Naive thymus-derived CD4-positive, alpha-beta T cell (primary cell): Measurements from ENCODE around the gene FCGR3B. TPM values are rescaled to one million over a fixed set of nuclear protein-coding genes. Genes with fewer than 3 reads are reported as not detected.
"Not testable (repeated sequence)": the region's sequence is repeated elsewhere in the genome, so short reads cannot be mapped to it uniquely, and the experiment has no call there.

Source experiments
- ATAC-seq: fragments of 150-1000 bp; cut with Tn5 transposase; 2 replicates; pipeline ENCODE4 v1.10.0; 2021; ENCODE audit warnings: mild to moderate bottlenecking, moderate library complexity
- CTCF ChIA-PET: fragments of 350-600 bp; sonication (Branson Sonifier 250); formaldehyde crosslinking; loops from one replicate; lab custom pipeline; 2021; ENCODE audit warnings: antibody characterized with exemption; lab: Charles Lee
- POLR2A ChIA-PET: fragments of 350-600 bp; sonication (Branson Sonifier 250); formaldehyde crosslinking; loops from one replicate; lab custom pipeline; 2021; ENCODE audit warnings: antibody characterized with exemption, inconsistent platforms; lab: Charles Lee
- DNase-seq, 9 donors: peaks; one replicate each; pipeline versions ENCODE4 v3.0.0 to v3.0.0-alpha.2; 2020 to 2022; ENCODE audit warnings: mixed read lengths in 1 of 9
- H3K27ac ChIP-seq: one replicate; pipeline ENCODE4 v1.7.0; 2013; ENCODE audit warnings: mild to moderate bottlenecking, low read depth, low read length, moderate library complexity
- H3K27me3 ChIP-seq, 2 donors: one replicate each; pipeline ENCODE4 v1.7.0; 2013; ENCODE audit warnings: low read length in 2 of 2, mild to moderate bottlenecking in 2 of 2, moderate library complexity in 2 of 2; ENCODE audit not compliant: control insufficient read depth in 2 of 2, insufficient read depth in 2 of 2
- H3K36me3 ChIP-seq, 3 experiments: 1 replicate in 2 of 3; 2 replicates in 1 of 3; pipeline ENCODE4 v1.7.0; 2013; ENCODE audit warnings: low read length in 3 of 3, mild to moderate bottlenecking in 3 of 3, moderate library complexity in 1 of 3; ENCODE audit not compliant: insufficient read depth in 3 of 3, control insufficient read depth in 2 of 3
- H3K4me1 ChIP-seq, 2 donors: one replicate each; pipeline ENCODE4 v1.7.0; 2013; ENCODE audit warnings: low read length in 2 of 2, mild to moderate bottlenecking in 2 of 2, moderate library complexity in 1 of 2; ENCODE audit not compliant: control insufficient read depth in 2 of 2, insufficient read depth in 2 of 2
- H3K4me3 ChIP-seq: 2 replicates; pipeline ENCODE4 v1.7.0; 2013; ENCODE audit warnings: mild to moderate bottlenecking, low read length
- H3K9me3 ChIP-seq, 3 experiments: 1 replicate in 2 of 3; 2 replicates in 1 of 3; pipeline ENCODE4 v1.7.0; 2013; ENCODE audit warnings: low read length in 3 of 3; ENCODE audit not compliant: control insufficient read depth in 2 of 3
- H3K27ac Mint-ChIP-seq, 9 donors: one replicate each; pipeline ENCODE4 v1.8.0; 2020 to 2022; ENCODE audit warnings: mixed read lengths in 9 of 9, mild to moderate bottlenecking in 8 of 9, moderate library complexity in 5 of 9, inconsistent platforms in 2 of 9
- H3K27me3 Mint-ChIP-seq, 5 donors: one replicate each; pipeline ENCODE4 v1.8.0; 2021 to 2022; ENCODE audit warnings: mixed read lengths in 5 of 5, mild to moderate bottlenecking in 1 of 5
- H3K36me3 Mint-ChIP-seq, 5 donors: one replicate each; pipeline ENCODE4 v1.8.0; 2020 to 2022; ENCODE audit warnings: mixed read lengths in 5 of 5, mild to moderate bottlenecking in 3 of 5, inconsistent platforms in 1 of 5
- H3K4me1 Mint-ChIP-seq, 7 donors: one replicate each; pipeline ENCODE4 v1.8.0; 2020 to 2022; ENCODE audit warnings: mixed read lengths in 7 of 7, mild to moderate bottlenecking in 3 of 7, inconsistent platforms in 1 of 7
- H3K4me3 Mint-ChIP-seq, 10 donors: one replicate each; pipeline ENCODE4 v1.8.0; 2020 to 2022; ENCODE audit warnings: mild to moderate bottlenecking in 10 of 10, mixed read lengths in 10 of 10, moderate library complexity in 6 of 10, inconsistent platforms in 2 of 10
- H3K9me3 Mint-ChIP-seq, 11 donors: one replicate each; pipeline ENCODE4 v1.8.0; 2020 to 2022; ENCODE audit warnings: mixed read lengths in 11 of 11, mild to moderate bottlenecking in 4 of 11, inconsistent platforms in 1 of 11, moderate library complexity in 1 of 11
- intact Hi-C, 2 donors: fragments of 100-400 bp; cut with micrococcal nuclease; formaldehyde crosslinking; loops; one replicate each; pipeline ENCODE4 v1.15.1; 2023
- polyA plus RNA-seq, 2 donors: library from polyadenylated mRNA; unstranded; fragments of 300-500 nt; fragmentation: Illumina TruSeq; gene quantifications; one replicate each; pipeline ENCODE4 v1.2.3, GENCODE V29; 2021
- total RNA-seq, 6 experiments: library from RNA in 5 of 6; stranded (reverse) in 5 of 6; gene quantifications; 1 replicate in 5 of 6; 2 replicates in 1 of 6; pipeline ENCODE4 v1.2.3 and lab custom pipeline; 2021 to 2026

Gene FCGR3B
- total and polyA plus RNA-seq, 7 experiments from 2014 or later = 0.85 to 4.1 TPM; not detected in 5

DNA sequence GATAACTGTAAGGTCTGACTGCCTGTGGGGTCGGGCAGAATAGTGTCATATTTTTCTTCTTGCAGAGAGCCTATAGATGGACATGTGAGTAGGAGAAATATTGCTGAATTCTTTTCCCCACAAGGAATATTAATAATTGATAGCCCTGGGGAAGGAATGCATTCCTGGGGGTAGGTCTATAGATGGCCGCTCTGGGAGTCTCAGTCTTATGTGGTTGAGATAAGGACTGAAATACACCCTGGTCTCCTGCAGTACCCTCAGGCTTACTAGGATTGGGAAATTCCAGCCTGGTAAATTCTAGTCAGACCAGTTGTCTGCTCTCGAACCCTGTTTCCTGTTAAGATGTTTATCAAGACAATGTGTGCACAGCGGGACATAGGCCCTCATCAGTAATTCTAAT, 12.5 kb downstream of the FCGR3B start:
- H3K4me3 Mint-ChIP-seq, H3K27ac Mint-ChIP-seq, POLR2A ChIA-PET: not testable (repeated sequence)

DNA sequence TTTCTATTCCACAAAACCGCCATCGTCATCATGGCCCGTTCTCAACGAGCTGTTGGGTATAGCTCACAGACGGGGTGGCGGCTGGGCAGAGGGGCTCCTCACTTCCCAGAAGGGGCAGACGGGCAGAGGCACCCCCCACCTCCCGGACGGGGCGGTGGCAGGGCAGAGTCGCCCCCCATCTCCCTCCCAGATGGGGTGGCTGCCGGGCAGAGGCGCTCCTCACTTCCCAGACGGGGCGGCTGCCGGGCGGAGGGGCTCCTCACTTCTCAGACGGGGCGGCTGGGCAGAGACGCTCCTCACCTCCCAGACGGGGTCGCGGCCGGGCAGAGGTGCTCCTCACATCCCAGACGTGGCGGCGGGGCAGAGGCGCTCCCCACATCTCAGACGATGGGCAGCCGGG, 14.6 kb downstream of the FCGR3B start:
- Mint-ChIP-seq H3K27me3 (peaks cover 0 to 11% (median 0%) of the 10 kb centered on the region in 5 donors), H3K4me1 (peaks cover 0 to 31% (median 25%) of the 10 kb centered on the region in 7 donors)
- CTCF ChIA-PET, ATAC-seq, H3K4me1 ChIP-seq, H3K27ac ChIP-seq, H3K27ac Mint-ChIP-seq, H3K36me3 ChIP-seq, H3K9me3 Mint-ChIP-seq, H3K36me3 Mint-ChIP-seq, DNase-seq, POLR2A ChIA-PET, H3K4me3 ChIP-seq, H3K9me3 ChIP-seq, H3K27me3 ChIP-seq, H3K4me3 Mint-ChIP-seq, intact Hi-C loops: not testable (repeated sequence)

More for the DNA sequence above, 12.5 kb downstream of the FCGR3B start:
- H3K27me3 ChIP-seq, H3K27ac ChIP-seq, H3K9me3 ChIP-seq, ATAC-seq, H3K4me3 ChIP-seq, H3K36me3 Mint-ChIP-seq, H3K36me3 ChIP-seq, CTCF ChIA-PET, DNase-seq, intact Hi-C loops: not testable (repeated sequence)
- H3K4me1 ChIP-seq = peaks cover under 1 to 14% of the 10 kb centered on the region in 2 donors
- Mint-ChIP-seq H3K4me1 (peaks cover 6 to 31% (median 25%) of the 10 kb centered on the region in 7 donors), H3K27me3 (peaks cover 0 to 11% (median 0%) of the 10 kb centered on the region in 5 donors), H3K9me3 (peaks cover 0 to 11% (median 0%) of the 10 kb centered on the region in 11 donors)

DNA sequence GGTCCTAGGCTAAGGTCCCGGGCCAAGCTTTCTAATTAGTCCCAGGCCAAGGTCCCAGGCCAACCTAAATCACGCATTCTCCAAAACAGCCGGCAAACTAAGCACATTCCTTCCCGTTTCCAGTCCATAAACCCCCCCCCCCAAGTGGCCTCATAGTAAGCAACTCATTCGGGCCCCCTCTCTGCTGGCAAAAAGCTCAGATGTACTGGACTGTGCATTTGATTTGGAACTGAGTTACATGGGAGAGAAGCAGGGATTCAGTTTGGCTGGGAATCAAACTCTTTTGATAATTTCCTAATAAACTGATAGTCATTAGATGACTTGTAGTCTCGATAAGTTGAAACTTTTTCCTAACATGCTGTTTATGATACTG, 17.8 kb downstream of the FCGR3B start:
- H3K4me1 ChIP-seq, CTCF ChIA-PET, H3K9me3 Mint-ChIP-seq, POLR2A ChIA-PET, H3K4me3 ChIP-seq, ATAC-seq, H3K27me3 ChIP-seq, H3K36me3 ChIP-seq, H3K9me3 ChIP-seq, DNase-seq, H3K36me3 Mint-ChIP-seq: not testable (repeated sequence)
- intact Hi-C loops = loop anchor here (2.0 to 5.0 kb wide), 3 partner anchors 82 to 216 kb away; no protein-coding TSS in a partner anchor
- H3K27ac ChIP-seq = peak overlapping the region; percentile 75
- Mint-ChIP-seq H3K27me3 (peaks cover 0 to 20% (median 0%) of the 10 kb centered on the region in 5 donors), H3K27ac (peak overlapping the region; percentile 95 to 100 (median 97)), H3K4me3 (peak overlapping the region; percentile 84 to 98 (median 94)), H3K4me1 (peaks cover 0 to 23% (median 20%) of the 10 kb centered on the region in 7 donors)

DNA sequence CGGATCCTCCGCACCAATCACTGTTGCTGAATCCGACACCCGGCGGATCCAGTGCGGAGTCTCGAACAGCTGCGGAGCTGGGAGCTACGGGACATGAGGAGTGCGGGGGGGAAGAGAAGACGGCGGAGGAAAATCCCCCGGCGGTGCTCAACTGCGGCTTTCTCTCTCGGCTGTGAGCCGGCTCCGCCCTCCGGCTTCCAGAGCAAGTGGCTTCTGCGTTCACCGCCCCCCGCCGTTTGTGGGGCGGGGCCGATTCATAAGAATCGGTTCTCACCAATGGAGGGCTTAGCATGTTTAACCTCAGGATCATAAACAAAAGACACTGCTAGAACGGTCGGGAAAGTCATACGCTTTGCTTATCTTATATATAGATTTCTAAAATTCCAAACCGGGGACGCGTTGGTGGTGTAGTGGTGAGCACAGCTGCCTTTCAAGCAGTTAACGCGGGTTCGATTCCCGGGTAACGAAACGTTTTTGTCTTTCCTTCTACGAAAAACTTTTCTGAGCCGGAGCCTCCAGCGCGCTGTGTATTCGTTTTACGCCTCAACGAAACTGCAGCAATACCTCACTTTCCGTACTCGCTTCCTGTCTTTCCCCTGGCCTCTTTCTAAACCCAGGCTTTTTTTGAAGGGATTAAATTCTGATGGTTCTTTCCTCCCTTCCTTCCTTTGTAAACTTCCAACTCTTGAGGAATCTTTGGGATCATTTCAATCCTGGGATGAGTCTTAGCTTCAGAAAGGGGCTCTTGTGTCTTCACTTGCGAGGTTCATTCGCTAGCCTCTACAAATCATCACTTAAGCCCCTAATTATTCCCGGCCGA, 18.4 kb downstream of the FCGR3B start:
- POLR2A ChIA-PET, CTCF ChIA-PET: not testable (repeated sequence)
- H3K27ac ChIP-seq = peak overlapping the region; percentile 75

DNA sequence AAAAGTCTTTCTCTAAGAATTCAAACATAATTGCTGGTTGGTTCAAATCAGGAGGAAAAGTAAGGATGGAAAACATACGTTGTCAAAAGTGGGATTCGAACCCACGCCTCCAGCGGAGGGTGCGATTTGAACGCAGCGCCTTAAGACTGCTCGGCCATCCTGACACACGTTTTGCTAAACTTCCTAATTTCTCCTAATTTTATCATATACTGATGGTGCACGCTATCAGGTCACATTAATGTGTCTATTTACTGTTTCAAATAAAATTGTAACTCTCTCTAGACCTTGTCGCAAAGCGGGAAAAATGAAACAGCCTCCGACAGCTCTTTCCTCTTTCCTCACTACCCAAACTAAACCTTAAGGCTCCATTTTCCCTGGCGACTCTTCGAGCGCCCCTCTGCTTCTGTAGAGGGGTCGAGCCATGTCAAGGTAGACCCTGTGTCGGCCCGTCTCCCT, 19.1 kb downstream of the FCGR3B start:
- peak overlapping the region; percentile 84 to 98 (median 94) for H3K4me3 Mint-ChIP-seq
- ATAC-seq, H3K36me3 Mint-ChIP-seq, H3K9me3 Mint-ChIP-seq, H3K4me1 ChIP-seq, H3K9me3 ChIP-seq, CTCF ChIA-PET, H3K36me3 ChIP-seq, POLR2A ChIA-PET, H3K27me3 ChIP-seq: not testable (repeated sequence)
- H3K27me3 Mint-ChIP-seq = peaks cover 0 to 24% (median 4%) of the 10 kb centered on the region in 5 donors
- intact Hi-C loops = loop anchor here (1.0 to 5.0 kb wide), 8 partner anchors 9 to 215 kb away; no protein-coding TSS in a partner anchor
- Histone ChIP-seq H3K4me3 (peak overlapping the region; percentile 73), H3K27ac (peak overlapping the region; percentile 75)
- H3K27ac Mint-ChIP-seq = peak overlapping the region; percentile 95 to 100 (median 97)
- H3K4me1 Mint-ChIP-seq = peaks cover 0 to 23% (median 20%) of the 10 kb centered on the region in 7 donors
- peak in 1 of 9 donors; percentile 23 for DNase-seq

More for the DNA sequence above, 18.4 kb downstream of the FCGR3B start:
- intact Hi-C loops = loop anchor here (1.0 to 5.0 kb wide), 8 partner anchors 9 to 215 kb away; no protein-coding TSS in a partner anchor
- not testable (repeated sequence) for H3K36me3 ChIP-seq, H3K9me3 ChIP-seq, H3K4me1 ChIP-seq, H3K27me3 ChIP-seq, H3K36me3 Mint-ChIP-seq, H3K9me3 Mint-ChIP-seq
- Mint-ChIP-seq H3K4me1 (peaks cover 0 to 23% (median 20%) of the 10 kb centered on the region in 7 donors), H3K4me3 (peak overlapping the region; percentile 84 to 98 (median 94)), H3K27me3 (peaks cover 0 to 23% (median 3%) of the 10 kb centered on the region in 5 donors), H3K27ac (peak overlapping the region; percentile 95 to 100 (median 97))
- peak; percentile 76 to 97 (median 90) for DNase-seq
- H3K4me3 ChIP-seq = peak overlapping the region; percentile 73
- peak; percentile 95 for ATAC-seq

DNA sequence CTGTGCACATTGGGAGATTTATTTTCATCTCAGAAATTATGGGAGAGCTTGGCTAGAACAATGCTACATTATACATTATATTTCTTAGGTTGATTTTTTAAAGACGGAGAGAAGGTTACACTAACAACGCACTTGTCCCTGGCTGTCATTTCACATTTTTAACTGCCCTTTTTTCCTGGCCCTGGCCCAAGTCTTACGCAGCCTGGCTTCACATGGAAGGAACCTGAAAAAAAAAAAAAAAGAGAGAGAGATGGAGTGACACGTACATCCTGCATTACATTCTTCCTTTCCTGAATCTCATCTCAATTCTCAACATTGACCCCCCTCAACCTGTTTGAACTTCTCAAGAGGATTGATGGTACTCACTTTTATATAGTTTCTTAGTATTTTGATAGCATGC, 20.8 kb downstream of the FCGR3B start:
- CTCF ChIA-PET, H3K4me3 ChIP-seq, DNase-seq, H3K36me3 Mint-ChIP-seq, POLR2A ChIA-PET, H3K9me3 ChIP-seq, H3K27me3 ChIP-seq, H3K4me1 ChIP-seq, ATAC-seq, H3K9me3 Mint-ChIP-seq, H3K36me3 ChIP-seq, H3K27ac ChIP-seq: not testable (repeated sequence)
- intact Hi-C loops = loop anchor here in 1 of 2 donors (5.0 kb wide), 1 partner anchor 213 kb away; no protein-coding TSS in a partner anchor
- peaks cover 0 to 27% (median 6%) of the 10 kb centered on the region in 5 donors for H3K27me3 Mint-ChIP-seq
- H3K27ac Mint-ChIP-seq = peak overlapping the region in 1 of 9 donors; percentile 41
- peaks cover 0 to 24% (median 20%) of the 10 kb centered on the region in 7 donors for H3K4me1 Mint-ChIP-seq
- peak overlapping the region in 3 of 10 donors; percentile 7 to 34 (median 21) for H3K4me3 Mint-ChIP-seq
